Pancreas (tissue), 10 donors: ENCODE measurements around the gene NELL1. TPM values are rescaled to one million over a fixed set of nuclear protein-coding genes. Genes with fewer than 3 reads are reported as not detected.

Source experiments
- ATAC-seq, 4 donors: fragments of 200-7000 bp; cut with Tn5 transposase; one replicate each; pipeline versions ENCODE4 v1.8.0 to v1.9.1; 2020; ENCODE audit warnings: mild to moderate bottlenecking in 4 of 4, moderate library complexity in 4 of 4
- DNase-seq, 6 donors: peaks; one replicate each; pipeline ENCODE4 v3.0.0-alpha.2; 2020
- FAIRE-seq: peaks from 2 replicates; lab custom pipeline; 2012; peaks lifted over from hg19 to GRCh38; lab: Jason Lieb, UNC
- H3K27ac ChIP-seq, 4 donors: fragments of 200-600 bp; sonication (generic); 1 replicate in 3 of 4; 2 replicates in 1 of 4; pipeline versions ENCODE4 v1.5.0 to v1.8.0; 2020
- H3K27me3 ChIP-seq, 4 donors: fragments of 200-600 bp; one replicate each; pipeline ENCODE4 v1.8.0; 2021
- H3K36me3 ChIP-seq, 3 donors: fragments of 200-600 bp; sonication (generic) in 1 of 3; one replicate each; pipeline versions ENCODE4 v1.5.0 to v1.8.0; 2020 to 2021
- H3K4me1 ChIP-seq, 3 donors: fragments of 200-600 bp; one replicate each; pipeline ENCODE4 v1.8.0; 2021
- H3K4me3 ChIP-seq, 4 donors: fragments of 200-600 bp; sonication (generic) in 2 of 4; one replicate each; pipeline versions ENCODE4 v1.5.0 to v1.8.0; 2020 to 2021
- H3K9me3 ChIP-seq, 4 donors: fragments of 200-600 bp; one replicate each; pipeline ENCODE4 v1.8.0; 2021
- WGBS, 2 donors: extraction: QIAGEN DNeasy Blood & Tissue Kit; methylation state at CpG; one replicate each; pipeline ENCODE4 v1.1.7; 2013; 5-methylcytosine and 5-hydroxymethylcytosine counted together
- intact Hi-C, 3 donors: fragments of 100-400 bp; cut with DNase I; formaldehyde crosslinking; loops; one replicate each; pipeline versions ENCODE4 v1.11.1 to v1.14.2; 2022
- polyA plus RNA-seq, 2 donors: library from polyadenylated mRNA; stranded (reverse); fragments of 200-250 nt; gene quantifications; one replicate each; pipeline ENCODE4 v1.2.3, GENCODE V29; 2013
- total RNA-seq, 6 donors: library from RNA; stranded (reverse); fragmentation: NEBNext Ultra II Directional in 4 of 6; extraction: Animal tissue kit (Norgen Biotek cat#: 25700) in 4 of 6; gene quantifications; one replicate each; pipeline versions ENCODE4 v1.2.1 to v1.2.4, GENCODE V29; 2021 to 2023
- TF ChIP-seq, protein P1 (sequence below), 4 donors: fragments of 200-600 bp; sonication (generic) in 3 of 4; IDR thresholded peaks; one replicate each; pipeline versions ENCODE4 v1.5.0 to v1.8.0; 2021; ENCODE audit warnings: antibody characterized with exemption in 4 of 4
- donor health status: healthy with polysubstance abuse.
- donor health status: DM: no; HTN: no; CAD: no; lungs with moderate emphysema.
- donor health status: DM: no; HTN: no; CAD: no.
- donor health status: control.
- donor health status: control.
- donor health status: Bipolar disorder and iron deficiency.
- donor health status: DM: yes; HTN: yes; CAD: no.
- donor health status: DM: no; HTN: no; CAD: no.
- donor health status: DM: no; HTN: no; CAD: no.
- donor health status: DM: yes; HTN: yes; CAD: no.

NELL1 gene
- total and polyA plus RNA-seq, 8 donors: not detected

DNA sequence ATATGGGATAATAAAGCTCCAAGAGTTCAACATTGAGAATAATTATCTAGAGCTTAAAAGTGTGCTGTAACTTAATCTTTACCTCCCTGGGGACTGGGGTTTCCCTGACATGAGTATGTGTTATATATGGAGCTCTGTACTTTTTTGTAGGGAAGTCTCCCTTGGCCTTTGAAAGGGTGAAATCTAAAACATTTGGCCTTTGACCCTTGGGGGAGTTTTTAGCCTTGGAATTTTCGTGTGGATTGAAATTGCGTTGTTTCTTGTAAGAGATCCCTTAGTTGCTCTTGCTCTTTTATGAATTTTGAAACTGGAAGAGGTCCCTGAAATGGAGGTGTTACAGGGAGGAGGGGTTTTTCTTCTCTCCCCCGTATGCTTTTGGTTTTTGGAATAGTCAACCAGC, 450.0 kb downstream of the NELL1 start:
- 20 to 30% methylated on average over 3 of the region's 3 CpGs for WGBS, 2 donors
- no peaks in the 10 kb centered on the region for H3K27me3 ChIP-seq
- no peaks in the 10 kb centered on the region for H3K4me1 ChIP-seq
- no peak for DNase-seq
- no peak overlapping the region for H3K4me3 ChIP-seq
- H3K27ac ChIP-seq: no peak overlapping the region
- ATAC-seq: no peak
- FAIRE-seq: no peak
- TF ChIP-seq, protein P1, sequence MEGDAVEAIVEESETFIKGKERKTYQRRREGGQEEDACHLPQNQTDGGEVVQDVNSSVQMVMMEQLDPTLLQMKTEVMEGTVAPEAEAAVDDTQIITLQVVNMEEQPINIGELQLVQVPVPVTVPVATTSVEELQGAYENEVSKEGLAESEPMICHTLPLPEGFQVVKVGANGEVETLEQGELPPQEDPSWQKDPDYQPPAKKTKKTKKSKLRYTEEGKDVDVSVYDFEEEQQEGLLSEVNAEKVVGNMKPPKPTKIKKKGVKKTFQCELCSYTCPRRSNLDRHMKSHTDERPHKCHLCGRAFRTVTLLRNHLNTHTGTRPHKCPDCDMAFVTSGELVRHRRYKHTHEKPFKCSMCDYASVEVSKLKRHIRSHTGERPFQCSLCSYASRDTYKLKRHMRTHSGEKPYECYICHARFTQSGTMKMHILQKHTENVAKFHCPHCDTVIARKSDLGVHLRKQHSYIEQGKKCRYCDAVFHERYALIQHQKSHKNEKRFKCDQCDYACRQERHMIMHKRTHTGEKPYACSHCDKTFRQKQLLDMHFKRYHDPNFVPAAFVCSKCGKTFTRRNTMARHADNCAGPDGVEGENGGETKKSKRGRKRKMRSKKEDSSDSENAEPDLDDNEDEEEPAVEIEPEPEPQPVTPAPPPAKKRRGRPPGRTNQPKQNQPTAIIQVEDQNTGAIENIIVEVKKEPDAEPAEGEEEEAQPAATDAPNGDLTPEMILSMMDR (IDR thresholded peaks at IDR 0.05): no peak
- intact Hi-C loops: no loop called here
- no peaks in the 10 kb centered on the region for H3K36me3 ChIP-seq
- H3K9me3 ChIP-seq: no peaks in the 10 kb centered on the region

- DNase-seq (no peak), FAIRE-seq (no peak), ATAC-seq (no peak)
- no peaks in the 10 kb centered on the region for H3K27me3 ChIP-seq
- H3K9me3 ChIP-seq: no peaks in the 10 kb centered on the region
- intact Hi-C loops: no loop called here
- TF ChIP-seq, protein P1 (IDR thresholded peaks at IDR 0.05): no peak
- no peak overlapping the region for H3K27ac ChIP-seq
- H3K4me1 ChIP-seq: no peaks in the 10 kb centered on the region
- 82 to 97% methylated on average over 1 of the region's 1 CpG for WGBS, 2 donors
- H3K4me3 ChIP-seq: no peak overlapping the region
- H3K36me3 ChIP-seq: no peaks in the 10 kb centered on the region
Measured at GRCh38 chr11:21121991-21122390, 452.6 kb downstream of the NELL1 start.

GRCh38 chr11:21122523-21122922, 453.1 kb downstream of the NELL1 start:
- FAIRE-seq (no peak), DNase-seq (no peak), ATAC-seq (no peak)
- H3K4me3 ChIP-seq: no peak overlapping the region
- no peak overlapping the region for H3K27ac ChIP-seq
- no peaks in the 10 kb centered on the region for H3K9me3 ChIP-seq
- TF ChIP-seq, protein P1 (IDR thresholded peaks at IDR 0.05): no peak
- no peaks in the 10 kb centered on the region for H3K27me3 ChIP-seq
- intact Hi-C loops: no loop called here
- H3K4me1 ChIP-seq: no peaks in the 10 kb centered on the region
- no peaks in the 10 kb centered on the region for H3K36me3 ChIP-seq
- WGBS, 2 donors: 78 to 88% methylated on average over 3 of the region's 3 CpGs

DNA sequence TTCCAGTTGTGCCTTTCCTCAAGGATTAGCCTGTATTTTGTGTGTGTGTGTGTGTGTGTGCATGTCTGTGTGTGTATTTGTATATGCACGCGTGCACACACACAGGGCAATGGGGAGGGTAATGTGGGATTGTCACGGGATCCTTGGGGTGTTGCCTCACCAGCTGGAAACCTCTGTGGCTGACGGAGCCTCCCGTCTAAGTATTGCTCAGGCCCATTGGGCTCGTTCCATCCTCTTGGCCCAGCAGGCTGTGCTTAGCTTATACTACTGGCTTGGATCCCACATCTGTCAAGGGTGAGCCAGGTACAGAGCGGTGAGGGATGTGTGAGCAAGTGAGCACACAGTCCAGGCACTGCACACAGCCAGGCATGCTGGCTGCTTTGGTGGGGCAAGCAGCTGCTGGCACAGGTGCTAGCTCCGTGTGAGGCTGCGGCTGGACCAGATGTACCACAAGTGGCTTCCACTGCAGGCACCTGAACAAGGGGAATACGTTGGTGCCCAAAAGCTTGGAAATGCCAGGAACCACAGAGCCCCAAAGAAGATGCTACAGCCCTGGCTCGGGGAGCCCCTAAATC, 462.8 kb downstream of the NELL1 start:
- Histone ChIP-seq H3K36me3 (no peaks in the 10 kb centered on the region), H3K4me1 (no peaks in the 10 kb centered on the region), H3K27ac (no peak overlapping the region), H3K27me3 (no peaks in the 10 kb centered on the region), H3K4me3 (no peak overlapping the region), H3K9me3 (no peaks in the 10 kb centered on the region)
- ATAC-seq: no peak
- TF ChIP-seq, protein P1 (IDR thresholded peaks at IDR 0.05): no peak
- peak in 1 of 6 donors; percentile 29 for DNase-seq
- FAIRE-seq: no peak
- WGBS, 2 donors: 70 to 81% methylated on average over 11 of the region's 11 CpGs
- intact Hi-C loops: no loop called here

DNA sequence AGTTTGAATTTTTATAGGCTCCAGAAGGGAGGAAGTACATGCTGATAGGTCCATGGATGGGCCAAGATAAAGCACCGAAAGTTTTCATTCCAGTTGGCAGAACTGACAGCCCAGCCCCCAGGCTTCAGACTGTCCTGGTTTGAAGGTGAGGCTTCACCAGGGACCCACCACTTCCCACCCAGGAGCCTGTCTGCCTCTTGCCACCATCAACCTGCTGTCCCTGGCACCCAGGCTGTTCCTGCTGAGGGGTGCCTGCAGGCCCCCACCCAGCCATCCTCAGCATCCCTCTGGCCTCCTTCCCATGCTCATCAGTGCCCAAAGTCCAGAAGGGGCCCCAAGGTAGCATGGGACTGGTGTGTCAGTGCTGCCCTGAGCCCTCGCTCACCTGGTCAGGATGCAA, 463.9 kb downstream of the NELL1 start:
- H3K27ac ChIP-seq: no peak overlapping the region
- no peaks in the 10 kb centered on the region for H3K4me1 ChIP-seq
- H3K9me3 ChIP-seq: no peaks in the 10 kb centered on the region
- ATAC-seq (no peak), DNase-seq (peak in 1 of 6 donors; percentile 18), FAIRE-seq (no peak)
- H3K4me3 ChIP-seq: no peak overlapping the region
- intact Hi-C loops: no loop called here
- TF ChIP-seq, protein P1 (IDR thresholded peaks at IDR 0.05): no peak
- WGBS, 2 donors: 70 to 79% methylated on average over 2 of the region's 2 CpGs
- H3K27me3 ChIP-seq: no peaks in the 10 kb centered on the region
- no peaks in the 10 kb centered on the region for H3K36me3 ChIP-seq
